Measurements from ENCODE around the gene IQGAP3.
A peak's percentile ranks its signal among the peaks of the same experiment; 100 is the strongest.

IQGAP3 gene

DNA sequence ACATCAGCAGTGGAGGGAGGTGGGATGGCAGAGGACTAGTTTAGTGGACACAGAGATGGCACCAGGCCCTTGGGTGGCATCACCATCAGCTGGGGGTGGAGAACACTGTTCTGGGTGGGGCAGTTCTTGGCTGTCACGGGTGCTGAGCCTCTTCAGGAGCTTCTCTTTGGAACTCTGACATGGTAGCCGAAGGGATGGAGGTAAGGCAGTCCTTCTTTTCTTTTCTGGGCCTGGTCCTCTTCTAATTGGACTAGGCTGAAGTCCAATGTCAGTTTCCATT is 63.5 kb downstream of the IQGAP3 start:
- no peak for DNase-seq

DNA sequence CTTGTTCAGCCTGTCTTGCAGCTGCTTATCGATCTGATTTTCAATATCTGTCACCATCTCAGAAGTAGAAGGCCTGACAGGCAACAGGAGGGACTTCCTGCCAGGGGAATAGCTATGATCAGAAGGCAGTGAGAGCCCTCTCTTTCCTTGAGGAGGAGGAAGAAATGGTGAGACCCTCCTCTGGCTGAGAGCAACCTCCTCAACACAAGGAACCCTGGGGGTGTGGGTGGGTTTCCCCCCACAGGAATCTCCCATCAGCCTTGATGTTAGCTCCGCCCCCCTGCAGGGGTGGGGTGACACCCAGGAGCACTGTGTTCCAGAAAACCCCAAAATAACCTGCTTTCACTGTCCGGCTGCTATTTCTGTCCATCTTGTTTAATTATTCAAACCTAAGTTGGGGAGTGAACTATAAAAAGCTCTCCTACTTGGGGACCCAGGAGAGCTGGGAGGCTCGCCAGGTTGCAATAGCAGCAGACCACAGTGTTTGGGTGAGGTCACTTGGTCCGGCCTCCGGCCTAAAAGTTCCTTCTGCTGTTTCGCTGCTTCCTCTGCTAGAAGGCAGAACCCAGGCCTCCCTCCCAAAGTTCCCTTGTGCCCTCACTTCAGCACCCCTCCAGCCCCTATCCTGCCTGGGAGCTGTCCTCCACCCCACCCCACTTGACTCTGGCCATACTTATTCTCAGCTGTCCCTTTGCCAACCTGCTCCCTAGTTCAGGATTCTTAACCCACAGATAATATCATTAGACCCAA is 64.0 kb downstream of the IQGAP3 start:
- no peak for DNase-seq

DNA sequence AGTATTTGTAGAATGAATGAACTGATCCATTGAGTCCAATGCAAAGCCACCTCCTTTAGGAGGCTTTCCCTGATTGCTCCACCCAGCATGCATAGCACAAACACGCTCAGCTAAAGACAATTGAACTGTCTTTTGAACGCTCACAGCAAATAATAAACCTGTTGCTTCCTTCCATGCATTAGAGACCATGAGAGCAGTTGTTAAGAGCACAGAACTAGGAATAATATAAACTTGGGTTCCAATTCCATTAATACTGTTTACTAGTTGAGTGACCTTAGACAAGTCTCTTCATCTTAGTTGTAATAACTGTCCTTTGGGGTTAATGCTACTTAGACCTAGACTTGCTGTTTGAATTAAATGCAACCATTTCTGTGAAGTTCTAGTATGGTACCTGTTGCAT is 65.9 kb downstream of the IQGAP3 start:
- DNase-seq = no peak

DNA sequence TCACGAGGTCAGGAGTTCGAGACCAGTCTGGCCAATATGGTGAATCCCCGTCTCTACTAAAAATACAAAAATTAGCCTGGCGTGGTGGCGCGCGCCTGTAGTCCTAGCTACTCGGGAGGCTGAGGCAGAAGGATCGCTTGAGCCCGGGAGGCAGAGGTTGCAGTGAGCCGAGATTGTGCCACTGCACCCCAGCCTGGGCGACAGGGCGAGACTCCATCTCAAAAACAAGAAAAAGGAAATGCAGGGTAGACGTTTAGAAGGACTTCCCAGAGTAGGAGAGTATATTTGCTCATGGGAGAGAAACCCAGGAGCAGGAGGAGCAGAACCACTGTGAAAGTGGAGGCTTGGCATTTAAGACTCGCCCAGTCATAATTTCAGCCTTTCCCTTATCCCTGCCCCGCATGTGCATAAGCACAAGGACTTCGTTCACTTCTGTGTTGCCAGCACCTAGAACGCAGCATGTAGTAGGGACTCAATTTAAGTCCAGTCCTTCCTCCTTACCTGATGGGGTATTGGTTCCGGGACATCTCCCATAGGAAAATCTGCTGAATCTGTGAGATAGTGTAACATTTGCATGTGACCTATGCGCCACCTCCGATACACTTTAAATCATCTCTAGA is 66.6 kb downstream of the IQGAP3 start:
- no peak for DNase-seq

DNA sequence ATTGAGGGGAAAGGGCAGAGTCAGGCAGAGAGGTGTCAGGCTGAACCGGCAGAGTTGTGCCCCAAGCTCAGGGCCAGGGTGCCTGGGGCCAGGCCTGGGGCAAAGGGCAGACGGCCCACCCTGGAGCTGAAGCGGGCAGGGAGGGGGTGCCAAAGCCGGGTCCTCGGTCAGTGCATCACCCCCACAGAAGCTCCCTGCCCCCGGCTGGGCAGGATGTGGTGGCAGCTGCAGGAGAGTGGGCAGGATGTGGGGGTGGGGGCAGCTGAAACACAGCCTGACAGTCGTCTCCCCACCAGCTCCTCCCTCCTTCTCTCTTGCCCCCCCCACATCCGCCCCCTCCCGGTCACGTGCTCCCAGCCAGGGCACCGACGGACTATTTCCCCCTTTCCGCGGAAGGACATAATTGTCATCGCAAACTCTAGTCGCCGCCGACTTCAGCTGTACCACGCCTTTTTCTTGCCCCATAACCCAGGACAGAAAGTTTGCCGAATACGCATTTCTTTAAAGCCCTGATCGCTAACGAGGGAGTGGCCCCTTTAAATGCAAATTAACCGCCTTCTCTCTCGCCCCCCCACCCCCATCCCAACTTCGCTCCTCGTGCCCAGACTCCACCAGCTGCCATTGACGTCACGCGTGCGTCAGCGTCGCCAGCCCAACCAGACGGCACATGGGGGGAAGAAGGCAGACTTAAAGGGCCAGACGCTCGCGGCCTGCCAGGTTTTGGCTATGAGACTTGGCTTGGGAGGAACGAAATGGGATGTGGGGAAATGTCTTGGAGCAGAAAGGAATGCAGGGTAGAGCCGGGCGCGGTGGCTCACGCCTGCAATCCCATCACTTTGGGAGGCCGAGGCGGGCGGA is 67.3 kb downstream of the IQGAP3 start:
- DNase-seq = peak; percentile 98

DNA sequence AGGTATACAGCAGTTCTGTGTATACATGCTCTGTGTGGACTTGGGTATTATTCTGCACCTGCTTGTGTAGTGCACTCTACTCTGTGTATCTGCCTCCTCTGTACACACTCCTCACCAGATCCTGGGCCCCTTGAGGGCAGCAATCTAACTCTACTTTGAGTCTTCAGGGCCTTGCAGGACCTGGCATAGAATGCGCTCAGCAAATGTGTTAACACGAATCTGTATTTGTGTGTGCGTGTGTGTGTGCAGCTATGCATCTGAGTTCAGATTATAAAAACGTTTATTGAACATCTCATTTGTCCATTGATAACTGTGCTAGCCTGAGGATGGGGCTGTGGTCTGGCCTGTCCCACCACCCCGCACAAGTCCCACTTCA is 67.9 kb downstream of the IQGAP3 start:
- DNase-seq = peak; percentile 48

DNA sequence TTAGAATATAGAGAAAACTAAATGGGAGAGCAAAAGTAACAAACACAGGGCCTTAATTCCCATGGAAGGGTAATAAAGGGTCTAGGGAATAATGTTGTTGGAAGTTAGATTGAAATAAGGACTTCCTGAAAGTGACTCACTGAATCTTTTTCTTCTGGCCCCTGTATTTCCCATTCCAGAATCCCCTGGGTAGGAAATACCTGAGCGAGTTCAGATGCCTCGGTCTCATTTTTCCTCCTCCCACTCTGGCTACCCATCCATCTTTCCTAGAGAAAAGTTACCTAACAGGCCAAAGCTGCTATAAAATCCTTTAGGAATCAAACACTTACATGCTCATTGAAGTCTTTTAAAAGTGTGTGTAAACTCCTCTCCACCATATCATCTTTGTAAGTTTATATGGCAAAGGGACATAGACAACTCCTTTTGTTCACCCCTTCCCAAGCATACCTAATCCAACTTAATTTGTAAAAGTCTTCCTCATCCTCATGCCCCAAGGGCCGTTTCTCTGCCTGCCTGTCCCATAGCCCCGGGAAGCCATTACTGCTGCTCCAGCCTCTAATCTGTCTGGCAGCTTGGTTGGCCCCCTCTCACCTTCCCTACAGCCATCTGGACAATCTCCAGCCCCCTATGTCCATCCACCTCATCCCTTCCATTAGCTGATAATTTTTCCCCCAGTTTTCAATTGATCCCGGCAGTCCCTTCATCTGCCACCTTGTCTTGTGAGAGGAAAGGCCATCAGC is 68.5 kb downstream of the IQGAP3 start:
- DNase-seq = no peak

DNA sequence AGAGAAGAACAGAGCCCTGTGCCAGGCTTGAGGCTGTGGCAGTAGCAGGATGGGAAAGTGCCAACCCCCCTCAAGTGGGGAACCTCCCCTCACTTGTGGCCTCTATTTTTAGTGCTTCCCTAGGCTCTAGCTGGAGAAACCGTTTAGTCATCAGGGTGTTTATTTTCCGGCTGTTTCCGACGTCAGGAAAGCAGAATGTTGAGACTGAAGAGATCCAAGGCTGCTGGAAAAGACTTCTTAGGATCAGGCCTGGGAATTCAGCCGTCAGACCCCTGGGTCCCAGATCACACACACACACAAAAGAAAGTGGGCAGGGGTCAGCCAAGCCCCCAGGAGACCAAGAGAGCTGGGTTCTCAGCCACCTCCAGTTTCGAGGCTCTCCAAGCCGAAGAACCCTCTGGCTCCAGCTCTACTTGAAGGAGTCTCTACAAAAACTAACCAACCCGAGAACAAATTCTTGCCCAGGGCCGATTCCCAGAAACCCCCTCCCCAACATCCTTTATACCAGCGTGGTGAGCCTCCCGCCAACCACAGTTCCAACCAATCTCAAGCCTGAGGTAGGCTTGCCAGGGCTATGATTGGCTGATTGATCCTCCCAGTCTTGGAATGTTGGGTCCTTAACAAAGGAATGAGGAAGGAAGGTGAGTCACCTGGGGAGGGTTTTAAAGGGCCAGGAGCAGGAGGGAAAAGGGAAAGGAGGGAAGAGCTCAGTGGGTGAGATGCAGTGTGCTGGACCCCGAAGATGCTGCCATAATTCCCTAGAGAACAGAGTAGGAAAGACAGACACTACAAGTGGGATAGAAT is 69.3 kb downstream of the IQGAP3 start:
- DNase-seq = no peak

DNA sequence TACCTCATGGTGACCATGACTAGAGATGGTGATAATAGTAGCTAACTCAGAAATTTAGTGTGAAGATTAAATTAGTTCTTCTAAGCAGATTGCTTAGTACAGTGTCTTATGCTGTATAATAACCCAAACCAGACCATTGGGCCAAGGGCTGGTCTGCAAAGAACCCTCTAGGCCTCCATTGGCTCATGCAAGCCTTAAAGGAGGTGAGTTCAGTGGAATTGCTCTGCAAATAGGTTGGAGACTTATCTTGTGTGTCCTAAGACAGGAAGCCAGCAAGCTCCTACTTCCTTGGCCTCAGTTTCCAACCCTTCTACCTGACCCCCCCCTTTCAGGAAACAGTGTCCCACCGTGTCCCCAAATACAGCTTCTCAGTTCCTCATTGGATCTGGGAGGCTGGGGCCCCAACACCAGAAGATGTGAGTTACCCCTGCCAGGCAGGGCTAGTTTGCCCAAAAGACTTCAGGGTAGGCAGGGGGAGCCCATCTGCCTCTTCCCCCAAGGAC is 69.9 kb downstream of the IQGAP3 start:
- DNase-seq = no peak

DNA sequence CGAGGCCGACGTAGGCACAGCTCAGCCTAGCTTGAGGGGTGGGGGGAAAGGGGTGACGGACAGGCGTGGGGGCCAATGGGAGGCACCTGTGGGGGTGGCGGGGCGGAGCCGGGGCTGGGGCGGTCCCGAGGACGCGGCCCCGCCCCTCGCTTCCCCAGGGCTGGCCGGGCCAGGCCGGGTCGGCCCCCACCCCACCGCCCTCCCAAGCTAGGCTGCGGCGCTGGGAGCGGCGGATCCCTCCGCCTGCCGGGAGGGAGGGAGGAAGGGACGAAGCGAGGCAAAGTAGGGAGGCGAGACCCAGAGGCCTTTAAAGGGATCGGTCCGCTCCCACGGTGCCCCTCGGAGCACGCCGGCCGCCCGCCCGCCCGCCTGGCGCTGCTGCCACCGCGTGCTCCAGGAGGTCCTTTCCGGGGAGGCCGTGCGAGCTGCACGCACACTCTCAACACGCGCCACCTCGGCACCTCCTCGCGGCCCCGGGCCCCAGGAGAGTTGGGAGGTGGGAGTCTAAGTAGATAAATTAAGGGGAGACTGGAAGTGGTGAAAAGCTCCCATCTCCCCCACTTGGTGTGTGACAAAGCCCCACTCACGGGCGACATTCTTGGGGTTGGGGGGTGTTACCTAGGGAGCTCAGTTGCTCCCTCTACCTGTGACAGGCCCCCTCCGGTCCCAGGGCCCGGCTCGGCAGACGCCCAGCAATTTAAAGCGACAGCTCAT is 71.4 kb downstream of the IQGAP3 start:
- DNase-seq = peak; percentile 91

DNA sequence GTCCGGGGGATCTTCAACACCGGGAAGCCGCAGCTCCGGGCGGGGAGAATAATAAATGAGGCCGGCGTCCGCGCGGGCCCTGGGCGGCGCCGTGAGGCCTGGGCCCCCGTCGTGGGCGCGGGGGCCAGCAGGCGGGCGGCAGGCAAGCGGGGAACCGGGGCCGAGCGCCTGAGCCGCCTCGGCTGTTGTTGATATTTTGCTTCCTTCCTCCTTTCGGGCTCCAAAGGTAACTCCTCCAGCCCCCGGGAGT is 71.9 kb downstream of the IQGAP3 start, which contains the start of gene MEF2D:
Gene MEF2D, minus strand, starts transcription at position 233 of the 250 bp plus-strand sequence. CDS start 17,483 bp downstream, outside the sequence.
- no peak for DNase-seq

DNA sequence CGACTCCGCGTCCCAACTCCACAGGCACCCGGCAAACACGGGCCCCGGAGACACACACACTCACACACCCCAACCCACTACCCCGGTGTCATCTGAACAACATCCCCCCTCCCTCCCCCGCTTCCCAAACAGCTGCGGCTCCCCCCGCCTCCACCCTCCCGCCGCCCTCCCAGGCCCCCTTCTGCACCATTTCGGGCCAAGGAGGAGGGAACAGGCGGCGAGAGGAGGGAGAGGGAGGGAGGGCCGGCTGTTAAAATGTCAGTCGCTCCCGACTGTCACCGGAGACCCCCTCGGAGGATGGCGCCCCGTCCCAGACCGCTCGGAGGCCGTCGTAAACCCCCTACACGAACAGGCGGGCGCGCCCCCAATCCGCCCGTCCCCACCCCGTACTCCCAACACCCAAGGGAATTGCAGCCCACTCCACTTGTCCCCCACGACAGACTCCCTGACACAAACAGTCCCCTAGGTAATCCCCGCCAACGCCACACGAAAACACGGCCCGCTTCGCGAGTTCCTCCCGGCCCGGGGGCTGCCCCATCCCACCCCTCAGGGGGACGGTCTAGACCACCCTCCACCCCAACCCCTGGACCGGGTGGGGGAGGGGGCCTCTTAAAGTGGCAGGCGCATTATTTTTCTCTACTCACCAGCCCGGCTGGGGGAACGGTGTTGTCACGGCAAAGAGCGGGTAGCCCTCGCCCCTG is 72.4 kb downstream of the IQGAP3 start:
- peak; percentile 28 for DNase-seq

DNA sequence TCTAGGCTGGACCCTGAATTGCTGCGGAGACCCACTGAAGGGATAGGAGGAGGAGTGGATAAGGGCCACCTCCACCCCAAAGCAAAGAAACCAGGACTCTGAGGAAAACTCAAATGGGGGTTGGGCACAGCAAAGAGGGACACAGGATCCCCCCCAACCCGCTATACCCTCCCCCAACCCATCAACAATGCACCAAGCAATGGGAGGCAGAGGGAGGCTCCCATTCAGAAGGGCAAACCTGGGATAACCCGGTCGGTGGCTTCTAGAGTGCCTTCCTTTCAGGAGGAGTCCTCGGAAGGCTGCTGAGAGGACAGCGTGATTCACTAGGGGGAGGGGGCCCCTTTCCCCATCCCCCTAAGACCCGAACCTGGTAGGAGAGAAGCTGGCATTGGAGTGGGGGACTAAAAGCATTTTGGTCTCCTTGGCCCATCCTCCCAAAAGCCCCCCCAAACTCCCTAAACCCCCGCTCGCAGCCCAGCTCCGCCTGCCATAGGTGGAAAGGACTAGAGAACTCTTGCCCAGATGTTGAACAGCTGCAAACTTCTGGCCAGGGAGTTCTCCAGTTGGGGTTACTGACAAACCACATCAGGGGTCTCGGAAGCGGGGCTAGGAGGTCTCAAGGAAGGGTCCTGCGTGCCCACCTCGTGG is 73.0 kb downstream of the IQGAP3 start:
- DNase-seq = no peak

DNA sequence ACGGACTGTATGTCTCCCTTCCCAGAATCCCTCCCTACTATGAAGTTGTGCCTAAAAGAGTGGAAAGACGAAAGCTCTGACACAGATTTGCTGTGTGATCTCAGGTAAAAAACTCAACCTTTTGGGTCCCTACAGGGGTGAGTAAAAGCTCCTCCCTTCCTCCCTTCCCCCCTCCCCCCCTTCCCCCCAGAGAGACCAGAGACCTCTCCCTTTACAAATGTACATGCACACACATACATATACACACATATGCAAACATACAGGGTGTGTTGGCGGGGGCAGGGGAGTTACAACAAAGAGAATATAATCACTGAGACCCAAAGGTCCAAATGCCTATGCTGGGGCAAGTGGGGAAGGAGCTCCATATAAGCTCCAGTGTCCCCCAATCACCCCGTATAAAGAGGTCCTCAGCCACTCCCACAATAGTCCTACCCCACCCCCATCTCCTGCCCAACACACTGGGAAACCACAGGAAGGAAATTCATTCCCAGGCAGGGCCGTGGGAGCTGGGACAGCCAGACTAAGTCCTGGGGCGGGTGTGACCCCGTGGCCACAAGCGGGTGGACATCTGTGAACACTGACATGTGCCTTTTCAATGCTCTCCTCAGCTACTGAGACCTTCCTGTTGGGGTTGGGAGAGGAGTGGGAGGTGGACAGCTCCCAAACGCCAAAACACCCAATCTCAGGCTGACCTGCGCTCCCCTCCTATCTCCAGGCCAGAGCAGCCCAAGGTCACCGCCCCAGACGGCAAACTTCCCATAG is 73.8 kb downstream of the IQGAP3 start:
- no peak for DNase-seq

DNA sequence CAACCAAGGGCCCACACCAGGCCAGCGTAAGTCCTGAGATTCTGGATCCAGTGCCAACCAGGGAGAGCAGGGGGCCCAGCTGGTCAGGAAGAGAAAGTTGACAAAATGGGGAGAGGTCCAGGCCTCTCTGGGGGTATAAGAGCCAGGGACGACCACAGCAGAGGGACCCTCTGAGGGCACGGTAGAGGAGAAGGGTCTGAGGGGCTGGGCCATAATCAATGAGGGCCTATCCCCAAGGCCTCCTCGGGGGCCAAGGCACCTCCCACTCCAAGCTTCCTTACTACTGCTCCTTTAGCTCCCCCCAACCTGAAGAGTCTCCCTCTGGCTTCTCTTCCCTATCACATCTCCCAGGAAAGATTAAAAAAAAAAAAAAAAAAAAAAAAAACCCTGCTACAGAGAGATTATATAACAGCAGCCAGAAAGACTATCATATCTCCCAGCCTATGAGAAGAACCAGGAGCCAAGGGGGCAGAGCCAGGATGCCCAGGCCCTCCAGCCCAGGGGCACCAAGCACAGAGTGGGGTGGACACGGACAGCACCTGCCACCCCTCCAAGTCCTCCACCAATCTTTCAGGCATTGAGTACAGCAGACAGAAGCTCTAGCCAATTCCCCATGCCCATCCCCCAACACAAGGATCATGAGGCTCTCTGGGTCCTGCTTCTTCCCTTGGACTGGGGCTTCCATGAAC is 74.5 kb downstream of the IQGAP3 start:
- no peak for DNase-seq

DNA sequence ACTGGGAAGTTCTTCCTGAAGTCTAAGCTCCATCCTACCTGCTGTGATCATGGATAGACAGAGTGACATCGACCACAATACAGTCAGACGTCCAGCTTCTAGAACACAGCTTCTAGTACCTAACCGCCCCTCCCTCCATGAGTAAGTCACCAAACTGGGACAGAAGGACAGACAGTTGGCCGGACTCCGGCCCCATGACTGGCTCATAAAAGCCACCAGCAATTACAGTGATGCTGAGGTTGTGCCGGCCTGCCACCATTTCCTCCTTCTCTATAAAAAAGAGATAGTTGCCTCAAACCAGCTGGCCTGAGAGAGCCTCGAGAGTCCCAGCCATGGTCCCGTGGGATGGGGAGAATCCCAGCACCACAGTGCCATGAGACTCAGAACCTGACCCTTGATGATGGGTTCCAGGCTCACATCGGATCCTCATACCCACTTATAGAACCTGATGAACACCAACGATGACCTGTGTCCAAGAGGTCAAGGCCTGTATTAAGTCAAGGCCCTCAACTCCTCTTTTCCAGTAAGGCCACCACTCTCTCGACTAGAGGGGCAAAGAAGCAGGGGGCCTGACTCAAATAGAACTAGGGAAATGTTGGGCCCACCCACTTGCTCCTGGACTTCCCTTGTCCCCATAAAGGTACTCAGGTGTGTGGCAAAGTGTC is 75.2 kb downstream of the IQGAP3 start:
- DNase-seq = no peak

DNA sequence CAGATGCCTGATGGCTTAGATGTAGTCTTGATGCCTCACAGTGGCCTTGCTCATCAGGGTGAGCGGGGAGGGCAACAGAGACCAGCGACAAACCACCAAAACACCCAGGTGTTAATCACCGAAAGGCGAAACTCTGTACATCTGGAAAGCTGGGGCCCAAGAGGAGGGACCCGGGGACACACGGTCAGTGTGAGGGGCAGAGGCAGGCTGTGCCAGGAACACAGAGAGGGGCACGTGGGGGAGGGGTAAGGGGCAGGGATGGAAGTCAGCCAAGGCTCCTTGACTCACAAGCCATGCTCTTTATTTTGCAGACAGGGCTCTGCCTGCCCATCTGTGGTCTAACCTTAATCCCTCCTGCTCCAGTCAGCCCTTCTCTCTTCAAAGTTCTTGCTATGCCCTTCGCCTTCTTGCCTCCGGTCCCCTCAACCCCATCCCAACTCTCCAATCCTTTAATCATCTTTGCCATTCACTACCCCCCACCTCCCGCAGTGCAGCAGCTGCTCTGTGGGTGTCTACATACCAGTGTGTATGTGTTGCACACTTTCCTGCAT is 76.1 kb downstream of the IQGAP3 start:
- no peak for DNase-seq

DNA sequence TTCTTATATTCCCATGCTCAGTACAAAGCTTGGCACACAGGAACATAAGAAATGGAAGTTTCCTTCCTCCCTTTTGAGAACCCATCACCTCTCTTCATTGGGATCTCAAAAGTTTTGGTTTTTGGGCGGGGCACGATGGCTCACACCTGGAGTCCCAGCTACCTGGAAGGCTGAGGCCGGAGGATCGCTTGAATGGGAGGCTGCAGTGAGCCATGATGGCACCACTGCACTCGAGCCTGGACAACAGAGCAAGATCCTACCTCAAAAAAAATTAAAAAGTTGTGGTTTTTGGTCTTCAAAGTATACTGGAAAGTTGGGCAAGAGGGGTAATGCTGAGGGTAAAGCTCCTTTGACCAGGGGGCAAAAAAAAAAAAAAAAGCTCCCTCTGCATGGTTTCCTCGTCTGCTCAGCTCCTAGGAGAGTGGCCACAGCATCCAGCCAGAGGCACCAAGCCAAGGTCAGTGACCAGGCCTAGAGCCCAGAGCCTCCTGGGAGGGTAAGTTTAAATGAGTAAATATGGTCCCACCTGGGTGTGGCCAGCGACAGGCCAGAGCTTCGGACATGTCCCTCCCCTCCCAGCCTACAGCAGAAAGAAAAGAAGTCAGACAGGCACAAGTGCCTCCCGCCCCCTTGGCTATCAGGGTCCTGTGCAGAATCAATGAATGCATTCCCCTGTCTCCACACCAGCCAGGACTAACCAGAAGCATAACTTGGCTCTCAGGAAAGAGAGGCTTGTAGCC is 76.8 kb downstream of the IQGAP3 start:
- no peak for DNase-seq

All from stimulated activated CD4-positive, alpha-beta T cell treated with anti-CD3 and anti-CD28 coated beads, Interleukin-1b, Interleukin-23, amount 100 ng/mL, for 48 hours (primary cell).